Stimulated activated CD8-positive, alpha-beta memory T cell treated with anti-CD3 and anti-CD28 coated beads, Interleukin-7, amount 100 ng/mL, for 24 hours (primary cell): ENCODE measurements around the gene KHDRBS1.
A peak's percentile ranks its signal among the peaks of the same experiment; 100 is the strongest.
"Not testable (repeated sequence)": the region's sequence is repeated elsewhere in the genome, so short reads cannot be mapped to it uniquely, and the experiment has no call there.

Experiments used
- DNase-seq: peaks from one replicate; pipeline ENCODE4 v3.0.0-alpha.2; 2020; ENCODE audit warnings: low read depth

Gene KHDRBS1

GRCh38 chr1:32013386-32014198 lies at the start of gene KHDRBS1:
KHDRBS1 (plus strand) TSS chr1:32013868; CDS start chr1:32013996, 128 bp downstream.
- peak; percentile 94 for DNase-seq

GRCh38 chr1:31970873-31971272 lies 42.8 kb upstream of the KHDRBS1 start:
- no peak for DNase-seq

GRCh38 chr1:31976401-31976800 lies 37.3 kb upstream of the KHDRBS1 start:
- DNase-seq, result no peak

GRCh38 chr1:31977385-31978131 lies 36.1 kb upstream of the KHDRBS1 start:
- DNase-seq, result no peak

GRCh38 chr1:31978843-31979400 lies 34.7 kb upstream of the KHDRBS1 start:
- no peak for DNase-seq

- no peak for DNase-seq
Measured at GRCh38 chr1:31980835-31981455, 32.7 kb upstream of the KHDRBS1 start.

- no peak for DNase-seq
Measured at GRCh38 chr1:31981456-31981839, 32.2 kb upstream of the KHDRBS1 start.

GRCh38 chr1:31981972-31982371 lies 31.7 kb upstream of the KHDRBS1 start:
- DNase-seq, result no peak

GRCh38 chr1:31984419-31985347 lies 29.0 kb upstream of the KHDRBS1 start:
- DNase-seq, result no peak

GRCh38 chr1:31985430-31985829 lies 28.2 kb upstream of the KHDRBS1 start:
- DNase-seq, result no peak

GRCh38 chr1:31987135-31987619 lies 26.5 kb upstream of the KHDRBS1 start:
- DNase-seq, result no peak

- no peak for DNase-seq
Measured at GRCh38 chr1:31989964-31990363, 23.7 kb upstream of the KHDRBS1 start.

- DNase-seq, result no peak
Measured at GRCh38 chr1:31991182-31991581, 22.5 kb upstream of the KHDRBS1 start.

- DNase-seq, result no peak
Measured at GRCh38 chr1:31995263-31995662, 18.4 kb upstream of the KHDRBS1 start.

GRCh38 chr1:31996121-31996520 lies 17.5 kb upstream of the KHDRBS1 start:
- not testable (repeated sequence) for DNase-seq

- DNase-seq, result no peak
Measured at GRCh38 chr1:32001863-32002262, 11.8 kb upstream of the KHDRBS1 start.

GRCh38 chr1:32002285-32002684 lies 11.4 kb upstream of the KHDRBS1 start:
- not testable (repeated sequence) for DNase-seq

- no peak for DNase-seq
Measured at GRCh38 chr1:32005522-32005921, 8.1 kb upstream of the KHDRBS1 start.

GRCh38 chr1:32007591-32007940 lies 6.1 kb upstream of the KHDRBS1 start:
- DNase-seq, result no peak

- no peak for DNase-seq
Measured at GRCh38 chr1:32010246-32010645, 3.4 kb upstream of the KHDRBS1 start.

GRCh38 chr1:32012709-32013385 lies 821 bp upstream of the KHDRBS1 start:
- no peak for DNase-seq
